Measurements from ENCODE around the gene ARHGAP18. TPM values are rescaled to one million over a fixed set of nuclear protein-coding genes. Genes with fewer than 3 reads are reported as not detected.
A peak's percentile ranks its signal among the peaks of the same experiment; 100 is the strongest.

The ARHGAP18 gene
- total and polyA plus RNA-seq, 10 of the 15 experiments (the other 5 are each of a cell fraction or from before 2014, with no cell fraction given) = 18.2 to 52.2 (median 31.7) TPM

DNA sequence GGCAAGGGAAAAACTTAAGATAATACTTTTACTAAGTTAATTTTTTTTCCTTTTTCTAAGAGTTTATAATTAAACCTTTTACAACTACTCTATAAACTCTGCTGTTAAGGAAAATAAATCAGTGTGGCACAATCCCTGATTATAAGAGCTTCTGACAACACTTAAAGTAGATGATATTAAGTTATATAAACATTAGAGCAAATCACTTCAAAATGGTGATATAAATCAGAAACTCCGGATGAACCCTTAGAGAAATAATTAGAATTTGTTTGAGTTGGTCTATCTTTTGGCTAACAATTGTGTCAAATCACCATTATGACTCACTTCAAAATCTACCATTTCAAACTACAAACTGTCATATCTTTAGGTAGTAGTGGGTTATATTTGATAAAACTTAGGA is 104.9 kb downstream of the ARHGAP18 start:
- CTCF ChIA-PET = interaction anchor here (1.1 to 14.9 kb wide), 2 partner anchors 123 to 144 kb away, joined by 3 to 411 read pairs; no protein-coding TSS in a partner anchor
- H3K9ac ChIP-seq (ENCODE audit: control insufficient read depth, insufficient read depth, low read length) = no peak overlapping the region
- 100% methylated on average over 1 of the region's 1 CpG for WGBS (ENCODE audit: insufficient coverage, insufficient replicate concordance, low lambda C conversion rate, missing lambda C conversion rate)
- in situ Hi-C loops (cut with MboI) = no loop called here
- SMC1A ChIA-PET (ENCODE audit: uncharacterized antibody, unreplicated experiment) = interaction anchor here (0.7 to 13.0 kb wide), 4 partner anchors 106 to 138 kb away, joined by 3 to 407 read pairs (median 6); no protein-coding TSS in a partner anchor
- H3K9me3 ChIP-seq (replicated peaks; ENCODE audit: control insufficient read depth, insufficient read depth, low read length) = no peaks in the 10 kb centered on the region; the same call in 2 of the 3 replicates
- H2AFZ ChIP-seq (ENCODE audit: control insufficient read depth, low read depth, low read length) = no peak overlapping the region
- no peak overlapping the region for H3K4me3 ChIP-seq
- FAIRE-seq (no peak), ATAC-seq (no peak), DNase-seq (ENCODE audit: low read depth, low spot score) (no peak)
- RAD21 ChIA-PET (ENCODE audit: unreplicated experiment) = interaction anchor here (9.1 kb wide), 1 partner anchor 123 kb away, joined by 268 read pairs; no protein-coding TSS in a partner anchor
- H3K4me2 ChIP-seq (ENCODE audit: control insufficient read depth, insufficient read depth) = no peak overlapping the region
- no TSS peak for BruUV-seq (replicated peaks)
- H3K79me2 ChIP-seq (ENCODE audit: control insufficient read depth, insufficient read depth, low read length) = peaks cover 2% of the 10 kb centered on the region
- TF ChIP-seq IKZF2 (IDR thresholded peaks at IDR 0.05) (no peak), IRF4 (IDR thresholded peaks at IDR 0.05; ENCODE audit: low read depth, low read length) (no peak)
- TF ChIP-seq, protein P1, sequence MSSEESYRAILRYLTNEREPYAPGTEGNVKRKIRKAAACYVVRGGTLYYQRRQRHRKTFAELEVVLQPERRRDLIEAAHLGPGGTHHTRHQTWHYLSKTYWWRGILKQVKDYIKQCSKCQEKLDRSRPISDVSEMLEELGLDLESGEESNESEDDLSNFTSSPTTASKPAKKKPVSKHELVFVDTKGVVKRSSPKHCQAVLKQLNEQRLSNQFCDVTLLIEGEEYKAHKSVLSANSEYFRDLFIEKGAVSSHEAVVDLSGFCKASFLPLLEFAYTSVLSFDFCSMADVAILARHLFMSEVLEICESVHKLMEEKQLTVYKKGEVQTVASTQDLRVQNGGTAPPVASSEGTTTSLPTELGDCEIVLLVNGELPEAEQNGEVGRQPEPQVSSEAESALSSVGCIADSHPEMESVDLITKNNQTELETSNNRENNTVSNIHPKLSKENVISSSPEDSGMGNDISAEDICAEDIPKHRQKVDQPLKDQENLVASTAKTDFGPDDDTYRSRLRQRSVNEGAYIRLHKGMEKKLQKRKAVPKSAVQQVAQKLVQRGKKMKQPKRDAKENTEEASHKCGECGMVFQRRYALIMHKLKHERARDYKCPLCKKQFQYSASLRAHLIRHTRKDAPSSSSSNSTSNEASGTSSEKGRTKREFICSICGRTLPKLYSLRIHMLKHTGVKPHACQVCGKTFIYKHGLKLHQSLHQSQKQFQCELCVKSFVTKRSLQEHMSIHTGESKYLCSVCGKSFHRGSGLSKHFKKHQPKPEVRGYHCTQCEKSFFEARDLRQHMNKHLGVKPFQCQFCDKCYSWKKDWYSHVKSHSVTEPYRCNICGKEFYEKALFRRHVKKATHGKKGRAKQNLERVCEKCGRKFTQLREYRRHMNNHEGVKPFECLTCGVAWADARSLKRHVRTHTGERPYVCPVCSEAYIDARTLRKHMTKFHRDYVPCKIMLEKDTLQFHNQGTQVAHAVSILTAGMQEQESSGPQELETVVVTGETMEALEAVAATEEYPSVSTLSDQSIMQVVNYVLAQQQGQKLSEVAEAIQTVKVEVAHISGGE (CRISPR knock-in tag; IDR thresholded peaks at IDR 0.05) = no peak
- TF ChIP-seq, protein P2, sequence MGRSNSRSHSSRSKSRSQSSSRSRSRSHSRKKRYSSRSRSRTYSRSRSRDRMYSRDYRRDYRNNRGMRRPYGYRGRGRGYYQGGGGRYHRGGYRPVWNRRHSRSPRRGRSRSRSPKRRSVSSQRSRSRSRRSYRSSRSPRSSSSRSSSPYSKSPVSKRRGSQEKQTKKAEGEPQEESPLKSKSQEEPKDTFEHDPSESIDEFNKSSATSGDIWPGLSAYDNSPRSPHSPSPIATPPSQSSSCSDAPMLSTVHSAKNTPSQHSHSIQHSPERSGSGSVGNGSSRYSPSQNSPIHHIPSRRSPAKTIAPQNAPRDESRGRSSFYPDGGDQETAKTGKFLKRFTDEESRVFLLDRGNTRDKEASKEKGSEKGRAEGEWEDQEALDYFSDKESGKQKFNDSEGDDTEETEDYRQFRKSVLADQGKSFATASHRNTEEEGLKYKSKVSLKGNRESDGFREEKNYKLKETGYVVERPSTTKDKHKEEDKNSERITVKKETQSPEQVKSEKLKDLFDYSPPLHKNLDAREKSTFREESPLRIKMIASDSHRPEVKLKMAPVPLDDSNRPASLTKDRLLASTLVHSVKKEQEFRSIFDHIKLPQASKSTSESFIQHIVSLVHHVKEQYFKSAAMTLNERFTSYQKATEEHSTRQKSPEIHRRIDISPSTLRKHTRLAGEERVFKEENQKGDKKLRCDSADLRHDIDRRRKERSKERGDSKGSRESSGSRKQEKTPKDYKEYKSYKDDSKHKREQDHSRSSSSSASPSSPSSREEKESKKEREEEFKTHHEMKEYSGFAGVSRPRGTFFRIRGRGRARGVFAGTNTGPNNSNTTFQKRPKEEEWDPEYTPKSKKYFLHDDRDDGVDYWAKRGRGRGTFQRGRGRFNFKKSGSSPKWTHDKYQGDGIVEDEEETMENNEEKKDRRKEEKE (IDR thresholded peaks at IDR 0.05) = no peak
- peaks cover 0 to 18% of the 10 kb centered on the region in 2 experiments; a peak in 3 of 4 replicates for H3K36me3 ChIP-seq (ENCODE audit: control insufficient read depth in 2 of 2, insufficient read depth in 2 of 2, low read length in 1 of 2)
- no peaks in the 10 kb centered on the region for H4K20me1 ChIP-seq (ENCODE audit: control insufficient read depth, insufficient read depth)
- POLR2A ChIA-PET = no interaction called here
- H3K4me1 ChIP-seq (ENCODE audit: control insufficient read depth, insufficient read depth, low read length) = peaks cover 31% of the 10 kb centered on the region
- H3K27me3 ChIP-seq (replicated peaks in 1 of 2; ENCODE audit: control insufficient read depth in 2 of 2, insufficient read depth in 2 of 2, low read length in 1 of 2) = no peaks in the 10 kb centered on the region
- intact Hi-C loops (cut with micrococcal nuclease; ENCODE audit: unreplicated experiment) = loop anchor here (5.0 kb wide), 3 partner anchors 42 to 277 kb away; no protein-coding TSS in a partner anchor
- H3K27ac ChIP-seq (ENCODE audit: control insufficient read depth, insufficient read depth) = peak overlapping the region; percentile 27; the same call in 1 of the 2 replicates

Measured in GM12878 (cell line).